Stimulated activated CD4-positive, alpha-beta T cell treated with anti-CD3 and anti-CD28 coated beads, TNF-alpha, amount 100 ng/mL, for 1 hour (primary cell): Measurements from ENCODE around the gene MGAT5.

Source experiments
- DNase-seq, 3 donors: peaks; one replicate each; pipeline ENCODE4 v3.0.0-alpha.2; 2020; ENCODE audit warnings: low read depth in 3 of 3, low spot score in 1 of 3

MGAT5 gene

DNA sequence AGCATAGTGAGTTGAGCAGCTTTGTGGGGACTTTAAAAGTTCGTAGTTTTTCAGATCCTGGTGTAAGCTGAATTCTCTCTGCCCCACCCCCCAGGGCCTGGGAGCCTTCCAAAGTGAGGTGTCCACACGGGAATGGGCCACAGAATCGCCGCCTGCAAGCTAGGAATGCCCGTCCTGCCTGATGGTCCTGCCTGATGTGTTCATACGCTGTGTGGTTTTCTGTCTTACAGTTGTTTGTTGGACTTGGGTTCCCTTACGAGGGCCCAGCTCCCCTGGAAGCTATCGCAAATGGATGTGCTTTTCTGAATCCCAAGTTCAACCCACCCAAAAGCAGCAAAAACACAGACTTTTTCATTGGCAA is 158.7 kb downstream of the MGAT5 start:
- DNase-seq, result no peak

DNA sequence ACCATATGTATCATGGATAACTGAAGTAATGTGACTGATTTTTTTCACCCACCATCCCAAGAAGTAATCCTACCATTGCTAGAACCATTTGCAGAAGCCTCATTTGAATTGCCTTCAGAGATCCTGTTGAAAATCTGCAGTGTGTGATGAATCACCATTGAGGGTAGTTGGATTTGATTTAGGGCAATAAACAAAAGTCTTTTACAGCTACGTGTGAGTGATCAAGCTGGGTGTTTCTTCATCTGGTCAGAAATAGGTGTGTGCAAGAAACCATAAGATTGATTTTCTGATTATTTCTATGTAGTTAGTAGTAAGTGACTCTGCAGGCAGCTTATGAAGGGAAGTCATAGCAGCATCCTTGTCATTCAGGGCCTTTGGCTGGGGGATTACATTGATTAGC is 159.6 kb downstream of the MGAT5 start:
- no peak for DNase-seq

DNA sequence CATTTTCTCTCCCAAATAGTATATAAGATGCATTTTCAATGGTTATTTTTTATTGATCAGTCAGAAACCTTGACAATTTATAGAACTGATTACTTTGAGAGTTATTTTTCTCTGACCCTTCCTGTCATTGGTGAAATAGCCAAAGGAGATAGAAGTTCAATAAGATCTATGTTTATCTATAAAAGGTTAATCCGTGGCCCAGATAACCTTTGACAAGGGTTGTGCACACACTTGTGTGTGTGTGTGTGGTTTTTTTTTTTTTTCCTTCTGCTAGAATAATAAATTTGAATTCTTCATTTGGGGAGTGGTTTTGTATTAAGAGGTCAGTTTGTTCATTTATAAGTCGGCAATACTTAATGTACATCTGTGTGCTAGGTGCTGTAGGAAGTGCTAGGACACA is 160.0 kb downstream of the MGAT5 start:
- no peak for DNase-seq

DNA sequence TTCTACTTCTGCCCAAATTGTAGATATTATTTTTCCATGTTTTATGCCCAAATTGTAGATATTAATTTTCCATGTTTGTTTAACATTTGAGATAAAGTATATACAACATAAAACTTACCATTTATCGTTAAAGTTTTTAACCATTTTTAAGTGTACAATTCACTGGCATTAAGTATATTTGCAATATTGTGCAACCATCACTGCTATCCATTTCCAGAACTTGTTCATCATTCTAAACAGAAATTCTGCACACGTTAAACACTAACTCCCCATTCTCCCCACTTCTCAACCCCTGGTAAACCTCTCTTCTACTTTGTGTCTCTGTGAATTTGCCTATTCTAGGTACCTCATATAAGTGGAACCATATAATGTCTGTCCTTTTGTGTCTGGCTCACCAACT is 162.1 kb downstream of the MGAT5 start:
- DNase-seq, result no peak

DNA sequence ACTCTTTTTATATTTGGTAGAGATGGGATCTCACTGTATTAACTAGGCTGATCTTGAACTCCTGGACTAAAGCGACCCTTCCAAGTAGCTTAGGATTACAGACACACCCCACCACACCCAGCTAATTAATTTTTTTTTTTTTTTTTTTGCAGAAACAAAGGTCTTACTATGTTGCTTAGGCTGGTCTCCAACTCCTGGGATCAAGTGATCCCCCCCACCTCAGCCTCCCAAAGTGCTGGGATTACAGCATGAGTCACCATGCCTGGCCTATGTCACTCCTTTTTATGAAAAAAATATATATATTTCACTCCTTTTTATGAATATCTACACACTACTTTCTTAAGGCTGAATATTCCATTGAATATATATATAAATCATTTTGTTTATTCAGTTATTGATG is 162.8 kb downstream of the MGAT5 start:
- no peak for DNase-seq

DNA sequence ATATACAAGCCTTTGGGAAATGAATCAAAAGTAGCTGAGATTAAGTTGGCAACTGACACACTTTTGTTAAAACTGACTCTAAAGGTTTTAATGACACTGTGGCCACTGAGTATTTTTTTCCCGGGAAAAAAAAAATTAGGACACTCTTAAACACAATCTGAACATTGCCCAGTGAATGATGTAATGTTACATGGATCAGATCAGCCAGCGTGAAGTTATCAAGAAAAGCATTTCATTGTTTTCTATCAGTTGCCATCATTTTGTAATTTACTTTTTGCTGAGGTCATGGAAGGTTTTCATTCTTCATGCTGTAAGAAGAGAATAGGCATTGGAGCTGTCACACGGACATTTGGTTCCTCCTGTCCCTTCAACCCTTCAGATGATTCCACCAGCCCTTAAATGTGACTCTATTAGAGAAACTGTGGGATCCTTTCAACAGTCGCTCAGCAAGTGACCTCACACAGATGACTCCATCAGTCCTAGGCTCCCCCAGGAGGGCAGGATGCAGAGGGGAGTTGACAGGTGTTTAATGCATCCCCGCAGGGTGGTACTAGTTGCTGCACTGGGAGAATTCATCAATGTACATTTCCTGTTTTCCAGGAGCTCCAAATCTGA is 164.2 kb downstream of the MGAT5 start:
- DNase-seq, result no peak

DNA sequence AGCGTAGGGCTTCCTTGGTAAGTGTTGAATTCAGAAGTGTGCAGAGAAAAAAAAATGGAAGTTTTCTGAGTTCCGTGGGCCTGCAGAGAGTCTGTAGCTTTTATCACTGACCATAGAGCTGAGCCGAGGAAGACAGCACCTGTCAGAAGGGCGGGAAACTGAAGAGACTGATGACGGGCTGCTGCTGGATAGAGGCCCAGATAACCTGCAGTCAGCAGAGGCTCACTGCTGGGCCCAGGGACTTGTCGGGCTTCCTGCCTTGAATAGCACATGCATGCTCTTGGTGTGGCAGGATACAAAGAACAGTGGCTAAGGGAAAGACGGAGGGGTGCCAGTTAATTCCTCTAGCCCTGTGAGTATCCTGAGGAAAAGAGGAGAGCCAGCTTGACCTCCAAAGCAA is 166.4 kb downstream of the MGAT5 start:
- no peak for DNase-seq

DNA sequence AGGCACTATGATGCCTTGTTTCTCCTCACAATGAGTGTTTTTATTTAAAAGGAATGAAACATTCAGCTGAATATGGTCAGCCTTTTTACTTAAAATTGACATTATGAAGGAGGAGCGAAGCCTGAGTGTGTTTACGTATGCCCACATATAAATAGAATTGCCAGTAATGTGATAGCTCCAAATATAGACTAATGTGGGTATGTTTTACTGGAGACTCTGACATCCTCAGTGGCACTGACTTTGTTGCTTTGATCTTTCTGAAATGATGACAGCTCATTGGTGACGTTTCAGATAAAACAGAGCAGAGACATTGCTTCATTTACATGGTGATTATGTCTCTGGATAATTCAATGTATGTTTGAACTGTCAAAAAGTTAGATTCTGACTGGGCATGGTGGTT is 167.0 kb downstream of the MGAT5 start:
- DNase-seq, result no peak

DNA sequence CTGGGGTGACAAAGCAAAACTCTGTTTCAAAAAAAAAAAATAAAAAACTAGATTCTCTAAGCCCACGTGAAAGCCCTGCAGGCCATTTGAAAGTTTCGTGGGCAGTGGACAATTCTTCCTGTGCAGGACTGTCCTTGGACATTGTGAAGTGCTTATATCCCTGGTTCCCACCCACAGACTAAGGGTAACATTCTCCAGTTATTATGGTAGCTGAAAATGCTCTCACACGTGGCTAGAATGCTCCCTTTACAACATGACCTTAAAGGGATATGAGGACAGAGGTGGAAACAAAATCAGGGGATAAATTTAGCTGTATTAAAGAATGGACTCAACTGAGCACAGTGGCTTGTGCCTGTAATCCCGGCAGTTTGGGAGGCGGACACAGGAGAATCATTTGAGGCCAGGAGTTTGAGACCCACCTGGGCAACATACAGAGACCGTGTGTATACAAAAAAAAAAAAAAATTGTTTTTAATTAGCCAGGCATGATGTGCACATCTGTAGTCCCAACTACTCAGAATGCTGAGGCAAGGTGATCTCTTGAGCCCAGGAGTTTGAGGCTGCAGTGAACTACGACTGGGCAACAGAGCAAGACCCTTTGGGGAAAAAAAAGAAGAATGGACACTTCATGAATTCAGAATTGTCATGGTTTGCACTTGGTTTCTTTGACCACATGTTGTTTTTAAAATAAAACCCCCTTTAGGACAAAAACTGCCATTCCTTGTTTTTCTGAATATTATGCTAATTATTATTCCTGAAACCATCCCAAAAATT is 167.9 kb downstream of the MGAT5 start:
- no peak for DNase-seq

DNA sequence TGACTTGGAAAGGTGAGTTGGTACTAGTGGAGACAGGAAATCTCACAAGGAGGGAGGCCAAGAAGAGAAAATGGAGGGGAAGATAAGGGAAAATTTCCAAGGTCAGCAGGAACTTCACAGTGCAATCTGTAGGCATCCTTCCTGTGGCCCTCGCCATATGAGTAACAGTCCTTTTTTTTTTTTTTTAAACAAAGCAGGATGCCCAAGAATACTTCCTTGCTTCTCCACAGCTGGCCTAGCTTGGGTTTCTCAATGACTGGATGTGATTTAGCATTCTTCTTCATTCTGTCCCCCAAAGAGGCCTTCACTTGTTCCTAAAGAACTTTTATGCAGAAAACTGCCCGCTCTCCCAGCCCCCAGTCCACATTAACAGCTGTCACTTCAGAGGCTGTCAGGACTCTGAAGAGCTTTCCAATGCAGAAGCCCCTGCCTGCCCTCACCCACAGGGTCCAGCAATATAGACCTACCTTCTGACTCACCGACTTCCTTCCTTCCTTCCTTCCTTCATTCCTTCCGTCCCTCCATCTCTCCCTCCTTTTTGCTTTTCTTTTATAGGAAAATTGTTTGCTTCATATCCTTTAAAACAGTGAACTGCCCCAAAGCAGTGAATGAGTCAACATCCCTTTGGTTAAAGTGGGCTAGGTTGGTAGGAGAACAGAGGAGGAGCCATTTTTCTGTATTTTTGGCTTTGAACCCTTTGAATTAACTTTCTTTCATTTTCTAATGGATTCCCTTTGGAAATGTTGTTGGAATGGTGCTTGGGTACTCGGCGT is 172.0 kb downstream of the MGAT5 start:
- no peak for DNase-seq

DNA sequence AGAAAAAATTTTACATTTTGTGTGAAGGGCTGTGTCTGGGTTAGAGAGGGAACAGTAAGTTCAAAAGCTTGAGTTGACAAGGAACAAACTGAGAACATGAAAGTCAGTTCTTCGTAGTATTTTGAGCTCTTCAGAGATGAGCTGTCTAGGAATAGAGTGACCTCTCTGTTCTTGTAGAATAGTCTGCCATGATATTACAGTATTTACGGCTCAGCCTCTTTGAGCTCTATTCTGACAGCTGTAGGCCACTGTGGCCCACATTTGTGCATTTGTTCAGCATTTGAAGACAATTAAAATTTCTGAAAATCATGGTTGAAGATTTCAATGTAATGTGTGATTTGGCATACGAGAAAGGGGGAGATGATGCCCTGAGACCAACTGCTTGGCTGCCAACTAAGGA is 172.8 kb downstream of the MGAT5 start:
- DNase-seq, result no peak

DNA sequence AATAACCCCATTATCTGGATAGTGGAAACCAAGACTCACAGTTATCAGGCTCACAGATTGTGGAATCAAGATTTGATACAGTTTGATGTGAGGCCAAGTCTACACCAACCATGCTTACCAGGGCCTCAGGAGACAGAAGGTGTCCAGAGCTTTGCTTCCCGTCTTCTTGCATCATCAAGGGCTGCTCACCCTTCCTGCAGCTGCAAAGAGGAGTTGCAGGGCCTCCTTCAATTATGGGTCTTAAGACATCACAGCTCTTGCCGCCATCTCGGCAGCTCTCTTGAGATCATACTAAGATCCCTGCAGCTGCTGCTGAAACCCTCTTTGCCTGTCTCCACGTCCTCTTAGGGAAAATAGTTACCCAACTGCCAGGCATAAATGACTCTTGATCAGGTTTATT is 176.0 kb downstream of the MGAT5 start:
- DNase-seq, result no peak

DNA sequence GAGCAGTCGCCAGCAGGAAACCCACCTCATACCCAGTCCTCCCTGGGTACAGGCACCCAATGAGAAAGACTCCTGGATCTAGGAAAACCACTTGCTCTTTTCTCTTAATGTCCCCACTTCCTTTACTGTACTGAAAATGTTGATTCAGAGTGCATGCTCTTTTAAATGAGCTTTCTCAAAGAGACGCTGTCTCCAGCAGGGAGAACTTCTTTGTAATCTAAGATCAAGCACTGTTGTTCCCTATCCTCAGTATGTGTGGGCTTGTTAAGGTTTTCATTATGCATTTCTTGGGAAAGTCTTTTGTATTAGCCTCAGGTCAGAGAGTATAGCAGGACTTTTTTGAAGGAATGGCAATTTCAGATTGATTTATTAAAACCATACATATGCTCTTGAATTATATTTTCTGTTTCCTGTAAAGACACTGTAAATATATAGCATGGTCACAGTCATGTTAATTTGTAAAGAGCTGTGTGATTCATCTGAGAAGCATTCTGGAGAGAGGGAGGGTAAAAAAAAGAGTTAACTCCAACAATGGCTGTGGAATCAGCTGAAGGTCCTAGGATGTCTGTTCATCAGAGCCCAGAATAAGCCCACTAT is 178.1 kb downstream of the MGAT5 start:
- no peak for DNase-seq

DNA sequence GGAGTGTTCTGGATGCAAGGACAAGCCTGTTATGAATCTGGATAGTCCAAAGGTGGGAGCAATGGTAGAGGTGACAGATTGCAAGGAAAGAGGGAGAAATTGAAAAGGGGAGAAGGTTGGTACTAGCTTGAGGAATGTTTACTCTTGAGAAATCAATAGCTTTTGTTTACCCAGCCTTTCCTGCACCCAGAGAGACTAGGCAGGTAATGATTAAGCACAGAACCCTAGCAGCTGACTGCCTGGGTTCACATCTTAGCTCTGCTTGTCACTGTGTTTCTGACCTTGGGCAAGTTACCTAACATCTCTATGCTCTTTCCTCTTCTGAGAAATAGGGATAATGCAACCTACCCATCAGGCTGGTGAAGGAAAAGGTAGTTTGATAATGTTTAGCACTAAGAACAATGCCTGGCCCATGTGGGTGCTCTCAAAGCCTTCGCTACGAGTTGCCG is 178.6 kb downstream of the MGAT5 start:
- no peak for DNase-seq

DNA sequence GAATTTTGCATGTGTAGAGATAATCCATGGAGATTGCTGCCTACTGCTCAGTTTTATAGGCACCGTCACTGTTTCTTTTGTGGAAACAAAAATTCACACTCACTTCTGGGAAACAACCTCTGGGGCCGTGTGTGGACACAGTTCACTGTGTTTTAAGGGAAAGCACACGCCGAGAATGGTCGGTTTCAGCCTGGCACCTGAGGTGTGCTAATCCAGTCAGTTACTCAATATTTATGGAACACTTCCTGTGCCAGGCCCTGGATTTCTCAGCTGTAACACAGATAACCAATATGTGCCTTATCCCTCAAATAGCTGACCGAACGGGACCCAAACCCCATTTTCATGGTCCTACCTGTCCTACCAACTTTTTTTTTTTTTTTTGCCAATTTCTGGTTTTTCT is 179.6 kb downstream of the MGAT5 start:
- DNase-seq, result no peak

DNA sequence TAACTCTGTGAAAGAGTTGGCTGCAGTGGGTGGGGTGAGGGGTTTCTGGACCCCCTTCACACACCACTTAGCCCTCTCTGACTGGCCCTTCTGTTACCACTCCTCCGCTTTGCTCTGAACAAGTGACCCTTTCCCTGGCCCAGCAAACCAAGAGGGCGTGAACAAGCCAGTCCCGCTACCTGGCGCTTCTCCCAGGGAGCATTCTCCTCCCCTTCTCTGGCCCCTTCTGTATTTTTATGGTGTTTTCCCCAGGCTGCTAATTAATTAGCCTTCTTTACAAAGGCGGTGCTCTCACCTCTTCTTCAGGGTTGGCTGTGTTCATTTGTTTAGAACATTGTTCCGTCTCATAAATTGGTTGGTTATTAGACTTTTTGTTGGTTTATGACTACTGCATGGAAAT is 180.1 kb downstream of the MGAT5 start:
- DNase-seq, result no peak

DNA sequence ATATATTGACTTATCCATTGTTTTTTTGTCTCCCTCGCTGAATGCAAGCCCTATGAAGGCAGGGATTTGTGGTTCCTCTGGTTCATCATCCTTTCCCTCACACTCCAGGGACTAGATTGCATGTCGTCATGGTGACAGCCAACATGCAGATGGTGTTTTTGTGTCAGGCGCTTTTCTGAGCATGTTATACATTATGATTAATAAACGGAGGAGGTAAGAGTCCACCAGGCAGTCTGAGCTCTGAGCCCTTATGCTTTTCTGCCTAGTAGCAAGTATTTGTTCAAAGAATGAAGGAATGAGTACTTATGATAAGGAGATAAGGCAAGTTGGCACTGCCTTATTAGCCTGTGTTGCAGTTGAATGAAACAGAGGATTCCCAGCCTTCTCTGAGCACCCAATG is 181.6 kb downstream of the MGAT5 start:
- no peak for DNase-seq

DNA sequence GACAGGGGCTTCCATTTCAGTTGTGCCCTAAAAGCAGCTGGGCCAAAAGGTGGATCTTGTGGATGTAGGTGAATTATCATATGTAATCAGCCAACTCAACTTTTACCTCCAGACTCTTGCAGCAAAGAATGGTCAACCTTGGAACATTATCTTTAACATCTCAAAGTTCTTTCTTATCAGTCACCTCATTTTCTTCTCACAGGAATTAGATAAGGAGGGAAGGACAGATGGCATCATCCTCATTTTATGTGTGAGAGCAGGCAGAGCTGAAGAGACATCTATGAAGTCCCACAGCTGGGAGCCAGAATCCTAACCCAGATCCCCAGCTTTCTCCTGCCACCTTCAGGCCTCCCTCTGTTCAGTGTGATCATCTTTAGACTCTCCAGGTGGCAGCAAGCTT is 182.1 kb downstream of the MGAT5 start:
- DNase-seq, result no peak

DNA sequence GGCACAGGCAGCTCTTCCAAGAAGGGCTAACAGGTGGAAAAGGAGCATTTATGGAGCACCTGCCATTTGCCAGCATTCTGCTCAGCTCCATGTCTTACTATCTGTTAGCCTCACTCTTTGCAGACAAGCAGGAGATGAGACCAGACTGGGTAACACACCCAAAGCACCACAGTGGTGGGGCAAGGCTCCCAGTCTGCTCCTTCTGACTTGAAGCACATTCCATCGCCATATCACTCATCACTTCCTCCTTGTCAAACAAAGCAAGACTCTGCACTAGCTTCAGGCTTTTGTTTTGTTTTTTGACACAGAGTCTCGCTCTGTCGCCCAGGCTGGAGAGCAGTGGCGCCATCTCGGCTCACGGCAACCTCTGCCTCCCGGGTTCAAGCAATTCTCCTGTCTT is 182.8 kb downstream of the MGAT5 start:
- DNase-seq, result no peak

DNA sequence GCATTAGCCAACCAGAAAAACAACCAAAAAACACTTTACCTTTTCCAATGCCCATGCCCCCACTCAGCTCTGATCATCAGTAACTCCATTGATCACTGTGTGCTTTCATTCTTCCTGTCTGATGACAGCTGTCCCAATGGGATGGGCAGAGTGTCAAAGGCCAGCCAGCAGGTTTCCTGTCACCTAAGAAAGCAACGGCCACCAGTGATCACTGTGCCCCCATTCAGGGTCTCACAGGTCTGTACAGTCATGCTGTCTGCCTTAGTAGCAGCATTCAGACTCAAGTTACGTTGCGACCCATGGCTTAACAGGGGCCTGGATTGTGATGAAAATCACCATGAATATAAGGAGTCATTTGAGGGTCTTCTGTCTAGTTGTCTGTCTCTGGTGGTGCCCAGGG is 184.5 kb downstream of the MGAT5 start:
- DNase-seq, result no peak

DNA sequence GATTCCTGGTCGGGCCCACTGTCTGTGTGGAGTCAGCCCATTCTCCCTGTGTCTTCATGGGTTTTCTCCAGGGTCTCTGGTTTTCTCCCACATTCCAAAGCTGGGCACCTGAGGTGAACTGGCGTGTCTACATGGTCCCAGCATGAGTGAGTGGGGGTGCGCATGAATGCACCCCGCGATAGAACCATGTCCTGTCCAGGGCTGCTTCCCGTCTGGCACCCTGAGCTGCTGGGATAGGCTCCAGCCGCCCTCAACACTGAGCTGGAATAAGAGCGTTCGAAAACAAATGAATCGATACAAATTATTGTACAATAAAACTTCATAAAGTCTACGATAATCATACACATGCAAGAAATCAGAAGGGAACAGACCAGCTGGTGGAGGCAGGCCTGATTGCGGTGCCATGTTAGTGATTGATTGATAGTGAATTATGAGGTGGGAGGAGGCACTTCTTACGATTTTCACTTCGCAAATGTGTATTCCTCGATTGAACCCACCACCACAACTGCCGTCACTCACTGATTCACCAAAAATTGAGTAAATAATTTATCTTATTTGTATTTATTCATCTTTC is 186.6 kb downstream of the MGAT5 start:
- no peak for DNase-seq
